GM19438 (cell line): ENCODE measurements around the gene WRAP53.
A peak's percentile ranks its signal among the peaks of the same experiment; 100 is the strongest.

Source experiments
- ATAC-seq: cut with Tn5 transposase; IDR thresholded peaks from one replicate; pipeline ENCODE4 v1.9.1; 2021; ENCODE audit warnings: low read depth; ENCODE audit not compliant: unreplicated experiment

The WRAP53 gene

DNA sequence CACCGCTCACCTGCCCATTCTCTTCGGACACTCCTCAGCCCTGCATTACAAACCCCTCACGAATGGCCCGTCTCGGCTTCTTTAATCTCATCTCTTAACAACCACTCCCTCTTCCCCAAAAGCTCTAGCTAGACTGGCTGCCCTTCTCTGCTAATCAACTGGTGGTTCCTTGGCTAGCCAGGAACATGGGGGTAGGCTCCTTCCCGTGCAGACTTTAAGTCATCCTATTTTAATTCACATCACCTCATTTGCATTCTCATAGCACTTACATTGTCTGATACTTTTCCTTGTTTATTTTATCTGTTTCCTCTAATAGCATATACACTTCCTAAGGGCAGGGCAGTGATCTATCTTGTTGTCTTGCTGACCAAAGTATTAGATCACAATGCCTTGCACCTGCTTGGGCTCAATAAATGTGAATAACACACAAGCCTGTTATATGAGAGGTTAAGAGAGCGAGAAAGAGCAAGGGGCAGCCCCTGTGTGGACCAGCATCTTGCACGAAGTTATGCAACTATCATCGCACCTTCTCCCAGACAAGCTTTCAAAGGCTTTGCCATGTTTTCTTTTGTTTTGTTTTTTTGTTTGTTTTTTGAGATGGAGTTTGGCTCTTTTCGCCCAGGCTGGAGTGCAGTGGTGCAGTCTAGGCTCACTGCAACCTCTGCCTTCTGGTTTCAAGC lies 10.7 kb upstream of the WRAP53 start:
- ATAC-seq = no peak

GRCh38 chr17:7684851-7685532 lies 3.3 kb upstream of the WRAP53 start:
- ATAC-seq = no peak

DNA sequence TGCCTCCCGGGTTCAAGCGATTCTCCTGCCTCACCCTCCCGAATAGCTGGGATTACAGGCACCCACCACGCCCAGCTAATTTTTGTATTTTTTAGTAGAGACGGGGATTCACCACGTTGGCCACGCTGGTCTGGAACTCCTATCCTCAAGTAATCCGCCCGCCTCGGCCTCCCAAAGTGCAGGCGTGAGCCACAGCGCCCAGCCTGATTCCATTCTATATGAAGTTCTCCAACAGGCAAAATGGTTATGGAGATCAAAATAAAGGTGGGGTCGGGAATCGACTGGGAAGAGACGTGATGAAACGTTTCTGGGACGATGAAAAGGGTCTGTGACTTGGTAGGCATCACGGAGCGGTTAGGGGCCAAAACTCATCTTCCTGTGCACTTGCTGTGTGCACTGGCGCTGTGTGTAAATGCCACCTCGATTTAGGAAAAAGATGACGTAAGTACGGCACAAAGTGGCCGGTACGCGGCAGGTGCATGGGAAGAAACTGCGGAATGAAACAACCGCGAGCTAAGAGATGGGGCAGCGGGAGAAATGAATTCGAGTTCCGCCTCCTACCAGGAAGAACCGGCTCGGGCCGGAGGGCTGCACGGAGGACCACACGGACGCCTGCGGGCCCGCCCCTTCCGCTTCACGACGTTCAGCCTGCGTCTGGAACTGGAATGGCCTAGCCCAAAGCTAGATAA lies 2.6 kb upstream of the WRAP53 start:
- no peak for ATAC-seq

DNA sequence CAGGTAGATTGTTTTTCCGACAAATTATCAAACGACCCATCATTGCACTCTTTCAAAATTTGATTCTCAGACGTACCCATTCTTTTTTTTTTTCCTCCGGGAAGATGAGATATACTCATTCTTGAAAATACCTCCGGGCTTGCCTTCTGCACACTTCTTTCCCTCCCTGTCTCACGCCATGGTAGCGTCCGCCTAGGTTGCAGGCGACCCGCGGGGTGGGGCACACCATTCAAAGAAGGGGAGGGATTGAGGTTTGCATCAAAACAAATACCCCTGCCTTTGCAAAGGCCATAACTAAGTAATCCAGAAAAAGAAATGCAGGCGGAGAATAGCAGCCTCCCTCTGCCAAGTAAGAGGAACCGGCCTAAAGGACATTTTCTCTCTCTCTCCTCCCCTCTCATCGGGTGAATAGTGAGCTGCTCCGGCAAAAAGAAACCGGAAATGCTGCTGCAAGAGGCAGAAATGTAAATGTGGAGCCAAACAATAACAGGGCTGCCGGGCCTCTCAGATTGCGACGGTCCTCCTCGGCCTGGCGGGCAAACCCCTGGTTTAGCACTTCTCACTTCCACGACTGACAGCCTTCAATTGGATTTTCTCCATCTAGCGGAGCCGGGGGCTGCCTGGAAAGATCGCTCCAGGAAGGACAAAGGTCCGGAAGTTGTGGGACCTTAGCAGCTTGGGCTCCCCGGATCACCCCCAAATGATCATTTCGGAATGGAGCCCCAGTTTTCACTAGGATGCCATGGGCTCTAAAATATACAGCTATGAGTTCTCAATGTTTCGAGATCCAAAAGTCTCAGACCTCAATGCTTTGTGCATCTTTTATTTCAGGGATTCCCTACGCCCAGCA lies 1.8 kb upstream of the WRAP53 start:
- peak; percentile 47 for ATAC-seq

- ATAC-seq = no peak
These were observed 987 bp upstream of the WRAP53 start, which contains the start of gene TP53 for GRCh38 chr17:7687072-7687907. Gene TP53, minus strand, starts transcription at chr17:7687490. Its CDS starts 10,896 bp downstream, at chr17:7676594.

DNA sequence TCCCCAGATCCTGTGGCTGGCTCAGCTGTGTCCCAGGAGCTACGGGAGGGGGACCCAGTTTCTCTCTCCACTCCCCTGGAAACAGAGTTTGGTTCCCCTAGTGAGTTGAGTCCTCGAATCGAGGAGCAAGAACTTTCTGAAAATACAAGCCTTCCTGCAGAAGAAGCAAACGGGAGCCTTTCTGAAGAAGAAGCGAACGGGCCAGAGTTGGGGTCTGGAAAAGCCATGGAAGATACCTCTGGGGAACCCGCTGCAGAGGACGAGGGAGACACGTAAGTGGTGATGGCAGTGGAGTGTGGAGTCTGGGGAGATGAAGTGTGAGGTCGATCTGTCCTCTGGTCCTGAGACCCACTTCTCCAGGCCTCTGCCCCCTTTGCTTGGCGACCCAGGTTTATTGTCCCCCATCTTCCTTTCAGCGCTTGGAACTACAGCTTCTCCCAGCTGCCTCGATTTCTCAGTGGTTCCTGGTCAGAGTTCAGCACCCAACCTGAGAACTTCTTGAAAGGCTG lies 585 bp downstream of the WRAP53 start:
- no peak for ATAC-seq

DNA sequence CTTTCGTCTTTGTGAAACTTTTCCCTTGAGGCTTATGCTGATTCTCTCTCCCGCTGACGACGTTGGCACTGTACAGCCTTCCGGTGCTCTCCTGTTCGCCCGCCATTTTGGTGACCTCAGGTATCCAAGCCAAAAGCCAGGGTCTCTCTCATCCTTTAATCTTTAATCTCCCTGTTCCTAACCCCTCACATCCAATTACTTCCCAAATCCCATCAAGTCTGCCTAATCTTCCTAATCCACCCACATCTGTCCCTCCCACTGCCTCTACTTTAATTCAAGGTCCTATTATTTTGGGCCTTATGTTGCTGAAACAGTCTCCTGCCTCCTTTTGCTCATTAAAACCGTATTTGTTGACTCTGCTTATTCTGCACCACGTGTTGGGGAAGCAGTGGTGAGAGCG lies 7.3 kb downstream of the WRAP53 start:
- ATAC-seq = no peak

GRCh38 chr17:7697828-7698588 lies 9.7 kb downstream of the WRAP53 start:
- ATAC-seq = no peak

GRCh38 chr17:7700510-7700909 lies 12.2 kb downstream of the WRAP53 start:
- ATAC-seq = no peak

GRCh38 chr17:7701681-7702080 lies 13.4 kb downstream of the WRAP53 start:
- ATAC-seq = no peak

DNA sequence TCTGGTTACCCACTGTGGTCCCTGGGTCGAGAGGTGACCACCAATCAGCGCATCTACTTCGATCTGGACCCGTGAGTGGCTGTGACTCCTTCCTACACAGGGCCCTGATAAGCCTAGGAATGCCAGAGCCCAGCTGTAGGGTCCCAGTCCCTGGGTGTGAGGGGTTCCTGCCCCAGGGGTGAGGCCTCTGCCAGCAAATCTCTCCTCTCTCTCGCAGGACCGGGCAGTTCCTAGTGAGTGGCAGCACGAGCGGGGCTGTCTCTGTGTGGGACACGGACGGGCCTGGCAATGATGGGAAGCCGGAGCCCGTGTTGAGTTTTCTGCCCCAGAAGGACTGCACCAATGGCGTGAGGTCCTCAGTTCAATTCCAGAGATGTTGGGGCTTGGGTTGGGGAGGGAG lies 14.5 kb downstream of the WRAP53 start:
- ATAC-seq = no peak

GRCh38 chr17:7703584-7704479 lies 15.6 kb downstream of the WRAP53 start:
- ATAC-seq = no peak

DNA sequence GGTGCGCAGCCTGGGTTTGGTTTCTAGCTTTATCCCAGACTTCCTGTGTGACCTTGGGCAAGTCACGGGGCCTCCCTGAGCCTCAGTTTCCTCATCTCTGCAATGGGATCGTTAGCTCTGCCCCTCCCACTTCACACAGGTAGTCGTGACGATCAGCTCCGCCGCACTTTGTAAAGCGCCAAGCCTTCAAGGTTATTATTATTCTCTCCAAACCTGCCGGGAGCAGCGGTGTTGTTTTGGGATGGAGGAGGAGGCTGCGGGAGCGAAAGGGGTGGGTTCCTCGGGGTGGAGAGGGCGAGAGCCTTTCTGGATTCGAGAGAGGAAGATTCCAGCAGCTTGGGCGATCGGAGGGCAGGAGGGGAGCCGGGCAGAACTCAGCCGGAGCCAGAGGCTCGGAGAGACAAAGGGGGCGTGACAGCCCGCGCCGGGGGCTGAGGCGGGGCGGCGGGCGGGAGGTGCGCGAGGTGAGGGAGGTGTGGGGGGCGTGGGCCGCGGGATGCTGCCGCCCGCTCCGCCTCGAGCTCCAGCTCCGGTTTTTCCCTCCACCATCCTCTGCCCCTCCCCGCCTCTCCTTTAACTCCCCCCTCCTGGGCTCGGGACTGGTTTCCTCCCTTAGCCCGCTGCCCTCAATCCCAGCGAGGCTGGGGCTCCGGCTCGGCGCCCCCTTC lies 16.5 kb downstream of the WRAP53 start, which contains the start of gene EFNB3:
Gene EFNB3, plus strand, starts transcription at position 602 of the 668 bp plus-strand sequence. CDS start 397 bp downstream, outside the sequence.
- ATAC-seq = no peak

DNA sequence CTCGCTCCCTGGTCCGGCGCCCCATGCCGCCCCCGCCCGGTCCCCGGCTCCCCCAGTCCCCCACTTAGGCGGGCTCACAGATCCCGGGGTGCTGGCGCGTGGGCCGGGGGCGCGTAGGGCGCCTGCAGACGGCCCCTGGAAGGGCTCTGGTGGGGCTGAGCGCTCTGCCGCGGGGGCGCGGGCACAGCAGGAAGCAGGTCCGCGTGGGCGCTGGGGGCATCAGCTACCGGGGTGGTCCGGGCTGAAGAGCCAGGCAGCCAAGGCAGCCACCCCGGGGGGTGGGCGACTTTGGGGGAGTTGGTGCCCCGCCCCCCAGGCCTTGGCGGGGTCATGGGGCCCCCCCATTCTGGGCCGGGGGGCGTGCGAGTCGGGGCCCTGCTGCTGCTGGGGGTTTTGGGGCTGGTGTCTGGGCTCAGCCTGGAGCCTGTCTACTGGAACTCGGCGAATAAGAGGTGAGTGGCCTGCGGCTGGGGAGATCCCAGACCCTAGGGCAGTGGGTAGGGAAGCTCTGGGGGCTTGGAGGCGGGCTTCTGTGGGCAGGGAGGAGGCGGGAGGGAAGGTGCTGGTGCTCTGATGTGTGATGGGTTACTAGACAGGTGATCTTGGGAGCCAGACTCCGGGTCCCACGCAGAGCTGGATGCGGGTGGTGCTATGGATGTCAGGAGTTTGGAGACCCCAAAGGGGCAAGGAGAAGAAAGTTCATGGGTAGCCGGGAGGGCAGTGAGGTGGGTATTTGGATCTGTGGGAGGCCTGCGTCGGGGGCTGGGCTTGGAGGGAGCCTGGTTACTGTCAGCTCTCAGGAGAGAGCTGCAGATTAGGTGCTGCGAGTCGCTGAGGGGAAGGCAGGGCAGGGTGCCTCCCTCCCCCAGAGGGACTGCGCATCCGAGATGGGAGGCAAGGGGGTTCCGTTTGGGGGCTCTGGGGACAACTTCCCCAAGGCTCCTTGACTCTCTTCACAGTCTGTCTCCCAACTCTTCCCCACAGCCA lies 17.3 kb downstream of the WRAP53 start:
- no peak for ATAC-seq

DNA sequence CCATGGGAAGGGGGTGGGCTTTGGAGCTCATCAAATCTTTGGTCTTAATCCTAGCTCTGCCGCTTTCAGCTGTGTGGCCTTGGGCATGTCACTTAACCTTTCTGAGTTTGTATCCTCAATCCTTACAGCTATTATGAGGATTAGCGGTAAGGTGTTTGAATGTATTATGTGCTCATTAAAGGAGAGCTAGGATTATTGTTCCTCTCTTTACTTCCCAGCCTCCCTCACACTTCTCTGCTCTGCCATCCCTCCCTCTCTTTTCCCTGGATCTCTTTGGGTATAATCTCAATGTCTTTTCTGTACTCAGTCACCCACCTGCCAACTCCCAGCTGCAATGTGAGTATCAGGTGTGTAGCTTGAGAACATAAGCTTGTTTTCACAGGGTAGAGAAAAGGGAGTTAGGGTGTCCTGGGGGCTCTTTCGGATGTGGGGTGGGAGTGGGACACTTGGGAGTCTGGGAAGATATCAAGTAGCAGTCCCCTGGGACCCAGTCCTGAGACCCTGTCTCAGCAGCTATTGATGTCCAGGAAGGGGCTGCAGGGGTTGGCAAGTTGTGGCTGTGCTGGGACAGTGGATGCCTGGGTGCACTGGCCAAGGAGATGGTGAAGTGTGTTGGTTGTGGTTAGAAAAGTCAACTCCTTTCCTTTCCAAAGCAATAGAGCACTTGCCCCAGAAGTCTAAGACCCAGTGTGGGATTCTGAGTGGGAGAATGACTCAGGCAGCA lies 18.5 kb downstream of the WRAP53 start:
- no peak for ATAC-seq
